Fibroblast of pulmonary artery (primary cell): ENCODE results near the gene KRT222.

ENCODE experiments used
- DNase-seq: peaks from one replicate; pipeline ENCODE4 v3.0.0-alpha.2; 2010; ENCODE audit warnings: low read depth
- H3K4me3 ChIP-seq: replicated peaks from 2 replicates; pipeline ENCODE4 v1.5.1; 2011; ENCODE audit warnings: low read depth, mild to moderate bottlenecking, control low read depth, low read length, moderate library complexity
- CTCF ChIP-seq: IDR thresholded peaks from 2 replicates; pipeline ENCODE4 v1.5.1; 2011; ENCODE audit warnings: mild to moderate bottlenecking, control low read depth, low read length, inconsistent platforms; ENCODE audit errors: missing control alignments

The KRT222 gene

GRCh38 chr17:40666331-40666730, 1.4 kb upstream of the KRT222 start:
- no peak for DNase-seq
- no peak overlapping the region for H3K4me3 ChIP-seq
- TF ChIP-seq CTCF = no peak

- no peak for TF ChIP-seq CTCF
- no peak for DNase-seq
- no peak overlapping the region for H3K4me3 ChIP-seq
Observed at GRCh38 chr17:40663252-40663651, 1.7 kb downstream of the KRT222 start.

GRCh38 chr17:40659911-40660310, 5.1 kb downstream of the KRT222 start:
- no peak for TF ChIP-seq CTCF
- no peak overlapping the region for H3K4me3 ChIP-seq
- DNase-seq = no peak

GRCh38 chr17:40658396-40658795, 6.6 kb downstream of the KRT222 start:
- TF ChIP-seq CTCF = no peak
- no peak overlapping the region for H3K4me3 ChIP-seq
- DNase-seq = no peak

- H3K4me3 ChIP-seq = no peak overlapping the region
- DNase-seq = no peak
- TF ChIP-seq CTCF = no peak
Observed at GRCh38 chr17:40651939-40652338, 13.0 kb downstream of the KRT222 start.

GRCh38 chr17:40648384-40648968, 16.5 kb downstream of the KRT222 start:
- peak overlapping the region; percentile 96 for H3K4me3 ChIP-seq
- TF ChIP-seq CTCF = no peak
- DNase-seq = no peak
